ENCODE measurements around the gene BRD3. TPM values are rescaled to one million over a fixed set of nuclear protein-coding genes. Genes with fewer than 3 reads are reported as not detected.
"Not testable (repeated sequence)": the region's sequence is repeated elsewhere in the genome, so short reads cannot be mapped to it uniquely, and the experiment has no call there.

BRD3 gene
- total RNA-seq, 1 donor from 2014 or later: 4.5 TPM

DNA sequence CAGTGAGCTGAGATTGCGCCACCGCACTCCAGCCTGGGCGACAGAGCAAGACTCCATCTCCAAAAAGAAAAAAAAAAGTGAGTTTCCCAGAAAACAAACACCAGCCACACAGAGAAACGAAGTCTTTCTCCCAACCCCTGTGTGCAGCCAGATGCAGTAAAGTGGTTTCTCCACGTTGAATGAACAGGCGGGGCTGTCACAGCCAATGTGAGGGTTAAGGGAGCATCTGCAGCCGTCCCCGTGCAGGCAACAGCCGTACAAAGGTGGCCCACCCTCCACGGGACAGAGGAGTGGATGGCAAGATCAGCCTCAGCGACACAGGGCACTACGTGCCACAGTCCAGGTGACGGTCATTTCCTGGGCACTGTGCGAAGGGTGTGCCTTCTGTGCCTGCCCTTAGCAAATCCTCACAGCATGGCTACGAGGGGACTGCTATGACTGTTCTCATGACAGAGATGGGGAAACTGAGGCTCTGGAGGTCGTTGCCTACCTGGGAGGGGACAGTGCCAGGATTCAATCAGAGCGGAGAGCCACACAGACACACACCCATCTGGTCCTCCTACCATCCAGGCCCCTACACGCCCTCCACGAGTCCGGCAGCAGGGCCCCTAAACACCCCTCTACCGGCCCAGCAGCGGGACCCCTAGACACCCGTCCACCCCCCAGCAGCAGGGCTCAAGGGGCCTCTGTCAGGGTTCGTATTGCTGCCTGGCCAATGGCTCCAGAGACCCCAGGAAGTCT, 78.0 kb downstream of the BRD3 start:
- FAIRE-seq (no peak), DNase-seq (ENCODE audit: low read depth) (no peak)
- Histone ChIP-seq H3K27me3 (ENCODE audit: control insufficient read depth, insufficient read depth, low read length) (no peaks in the 10 kb centered on the region), H3K4me3 (ENCODE audit: low read depth, low read length) (no peak overlapping the region), H3K36me3 (ENCODE audit: control insufficient read depth, insufficient read depth, low read length) (peaks cover 3% of the 10 kb centered on the region)
- TF ChIP-seq, protein P1, sequence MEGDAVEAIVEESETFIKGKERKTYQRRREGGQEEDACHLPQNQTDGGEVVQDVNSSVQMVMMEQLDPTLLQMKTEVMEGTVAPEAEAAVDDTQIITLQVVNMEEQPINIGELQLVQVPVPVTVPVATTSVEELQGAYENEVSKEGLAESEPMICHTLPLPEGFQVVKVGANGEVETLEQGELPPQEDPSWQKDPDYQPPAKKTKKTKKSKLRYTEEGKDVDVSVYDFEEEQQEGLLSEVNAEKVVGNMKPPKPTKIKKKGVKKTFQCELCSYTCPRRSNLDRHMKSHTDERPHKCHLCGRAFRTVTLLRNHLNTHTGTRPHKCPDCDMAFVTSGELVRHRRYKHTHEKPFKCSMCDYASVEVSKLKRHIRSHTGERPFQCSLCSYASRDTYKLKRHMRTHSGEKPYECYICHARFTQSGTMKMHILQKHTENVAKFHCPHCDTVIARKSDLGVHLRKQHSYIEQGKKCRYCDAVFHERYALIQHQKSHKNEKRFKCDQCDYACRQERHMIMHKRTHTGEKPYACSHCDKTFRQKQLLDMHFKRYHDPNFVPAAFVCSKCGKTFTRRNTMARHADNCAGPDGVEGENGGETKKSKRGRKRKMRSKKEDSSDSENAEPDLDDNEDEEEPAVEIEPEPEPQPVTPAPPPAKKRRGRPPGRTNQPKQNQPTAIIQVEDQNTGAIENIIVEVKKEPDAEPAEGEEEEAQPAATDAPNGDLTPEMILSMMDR (IDR thresholded peaks at IDR 0.05; ENCODE audit: insufficient read depth, low read length, severe bottlenecking): no peak

DNA sequence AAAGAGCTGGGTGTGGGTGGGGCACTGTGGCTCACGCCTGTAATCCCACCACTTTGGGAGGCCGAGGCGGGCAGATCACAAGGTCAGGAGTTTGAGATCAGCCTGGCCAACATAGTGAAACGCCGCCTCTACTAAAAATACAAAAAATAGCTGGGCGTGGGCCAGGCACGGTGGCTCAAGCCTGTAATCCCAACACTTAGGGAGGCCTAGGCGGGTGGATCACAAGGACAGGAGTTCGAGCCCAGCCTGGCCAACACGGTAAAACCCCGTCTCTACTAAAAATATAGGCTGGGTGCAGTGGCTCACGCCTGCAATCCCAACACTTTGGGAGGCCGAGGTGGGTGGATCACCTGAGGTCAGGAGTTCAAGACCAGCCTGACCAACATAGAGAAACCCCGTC, 79.1 kb downstream of the BRD3 start:
- DNase-seq (ENCODE audit: low read depth); H3K27me3 ChIP-seq (ENCODE audit: control insufficient read depth, insufficient read depth, low read length); FAIRE-seq; H3K4me3 ChIP-seq (ENCODE audit: low read depth, low read length); H3K36me3 ChIP-seq (ENCODE audit: control insufficient read depth, insufficient read depth, low read length): not testable (repeated sequence)

DNA sequence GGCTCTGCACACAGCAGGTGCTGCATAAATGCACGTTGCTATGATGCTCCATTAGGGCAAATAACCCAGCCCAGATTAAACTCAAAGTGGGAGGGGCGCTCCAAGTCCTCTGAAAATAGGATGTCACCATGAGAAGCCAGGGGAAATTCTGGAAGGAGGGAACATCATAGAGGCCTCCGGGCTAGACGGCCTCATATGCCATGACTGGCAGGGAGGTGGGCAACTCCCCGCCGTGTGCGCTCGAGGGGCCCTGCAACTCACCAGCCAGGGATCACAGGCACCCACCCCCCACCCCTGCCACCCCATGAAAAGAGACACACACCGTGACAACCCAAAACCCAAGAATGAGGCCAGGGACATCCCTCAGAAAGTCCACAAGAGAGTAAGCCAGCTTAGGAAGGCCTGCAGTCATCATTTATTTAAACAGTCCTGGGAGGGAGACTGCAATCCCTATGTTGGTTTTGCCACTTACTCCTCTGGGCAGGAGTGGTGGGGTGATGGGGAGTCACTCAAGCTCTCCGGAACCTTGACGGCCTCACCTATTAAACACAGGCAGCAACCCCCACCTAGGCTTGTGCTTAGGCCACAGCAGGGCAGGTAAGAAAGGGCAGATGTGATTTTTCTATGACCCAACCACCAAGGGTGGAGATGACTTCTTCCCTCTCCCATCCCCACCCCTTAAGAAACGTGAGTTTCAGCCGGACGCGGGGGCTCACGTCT, 79.7 kb downstream of the BRD3 start:
- peaks cover 3% of the 10 kb centered on the region for H3K36me3 ChIP-seq (ENCODE audit: control insufficient read depth, insufficient read depth, low read length)
- H3K27me3 ChIP-seq (ENCODE audit: control insufficient read depth, insufficient read depth, low read length): no peaks in the 10 kb centered on the region
- no peak for FAIRE-seq
- no peak for DNase-seq (ENCODE audit: low read depth)
- no peak overlapping the region for H3K4me3 ChIP-seq (ENCODE audit: low read depth, low read length)
- TF ChIP-seq, protein P1 (IDR thresholded peaks at IDR 0.05; ENCODE audit: insufficient read depth, low read length, severe bottlenecking): no peak

DNA sequence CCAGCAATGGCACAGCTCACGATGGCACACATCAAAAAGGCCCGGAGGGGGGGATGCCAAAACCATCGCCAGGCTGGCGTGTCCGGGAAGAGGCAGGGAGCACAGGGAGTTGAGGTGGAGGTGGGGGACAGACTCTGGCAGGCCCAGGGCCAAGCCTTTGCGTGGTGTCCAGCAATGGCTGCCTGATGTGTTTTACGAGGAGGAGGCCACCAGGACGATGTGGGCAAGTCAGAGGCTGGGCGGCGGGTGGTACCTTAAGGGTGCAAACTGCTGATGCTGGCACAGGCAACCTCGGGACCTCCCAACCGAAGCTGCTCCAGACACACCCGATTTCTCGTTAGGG, 80.4 kb downstream of the BRD3 start:
- FAIRE-seq: no peak
- TF ChIP-seq, protein P1 (IDR thresholded peaks at IDR 0.05; ENCODE audit: insufficient read depth, low read length, severe bottlenecking): no peak
- Histone ChIP-seq H3K27me3 (ENCODE audit: control insufficient read depth, insufficient read depth, low read length) (no peaks in the 10 kb centered on the region), H3K36me3 (ENCODE audit: control insufficient read depth, insufficient read depth, low read length) (peaks cover 5% of the 10 kb centered on the region), H3K4me3 (ENCODE audit: low read depth, low read length) (no peak overlapping the region)
- no peak for DNase-seq (ENCODE audit: low read depth)

DNA sequence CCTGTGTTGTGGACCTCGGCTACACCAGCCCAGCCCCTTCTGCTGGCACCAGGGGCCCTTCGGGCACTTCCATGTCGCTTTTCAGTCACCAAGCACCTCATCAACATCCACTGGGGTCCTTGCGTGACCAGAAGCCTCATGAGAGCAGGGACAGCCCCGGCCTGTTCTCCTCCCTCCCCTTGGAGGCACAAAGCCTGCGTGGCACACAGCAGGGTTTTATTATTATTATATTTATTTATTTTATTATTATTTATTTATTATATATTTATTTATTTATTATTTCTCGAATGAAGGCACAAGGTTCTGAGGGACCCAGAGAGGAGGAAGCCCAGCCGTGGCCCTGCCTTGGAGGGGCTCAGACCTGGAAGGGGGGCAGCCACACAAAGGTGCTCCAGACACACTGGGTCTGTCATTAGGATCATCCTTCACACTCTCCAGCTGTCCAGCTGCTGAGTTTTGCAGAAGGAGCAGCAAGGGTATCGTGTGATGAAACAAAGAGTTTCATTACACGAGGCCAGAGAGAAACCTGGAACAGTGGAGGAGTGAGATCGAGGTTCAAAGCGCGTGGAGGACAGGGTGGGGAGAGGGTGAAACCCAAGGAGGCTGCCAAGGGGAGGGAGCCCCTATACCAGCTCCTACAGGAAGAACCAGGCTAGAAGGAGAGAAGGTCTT, 80.9 kb downstream of the BRD3 start:
- peaks cover 5% of the 10 kb centered on the region for H3K36me3 ChIP-seq (ENCODE audit: control insufficient read depth, insufficient read depth, low read length)
- TF ChIP-seq, protein P1 (IDR thresholded peaks at IDR 0.05; ENCODE audit: insufficient read depth, low read length, severe bottlenecking): no peak
- no peak overlapping the region for H3K4me3 ChIP-seq (ENCODE audit: low read depth, low read length)
- FAIRE-seq (no peak), DNase-seq (ENCODE audit: low read depth) (no peak)
- no peaks in the 10 kb centered on the region for H3K27me3 ChIP-seq (ENCODE audit: control insufficient read depth, insufficient read depth, low read length)

DNA sequence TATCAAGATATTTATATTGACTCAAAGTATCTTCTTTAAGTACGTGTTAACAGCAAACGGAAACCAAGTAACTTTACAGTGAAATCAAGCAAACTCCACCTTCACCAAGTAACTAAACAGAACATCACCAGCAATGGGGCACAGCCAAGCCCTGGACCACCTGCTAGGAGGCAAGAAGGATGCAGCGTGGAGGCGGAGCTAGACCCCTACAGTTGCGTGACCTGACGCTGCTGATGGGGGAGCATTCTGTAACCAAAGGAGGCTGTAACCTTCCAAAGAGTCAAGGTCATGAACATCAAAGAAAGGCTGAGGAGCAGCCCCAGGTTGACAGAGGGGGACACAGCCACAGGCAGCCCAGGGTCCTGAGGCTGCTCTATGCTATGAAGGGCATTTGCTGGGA, 81.8 kb downstream of the BRD3 start:
- TF ChIP-seq, protein P1 (IDR thresholded peaks at IDR 0.05; ENCODE audit: insufficient read depth, low read length, severe bottlenecking): no peak
- DNase-seq (ENCODE audit: low read depth) (no peak), FAIRE-seq (no peak)
- Histone ChIP-seq H3K4me3 (ENCODE audit: low read depth, low read length) (no peak overlapping the region), H3K36me3 (ENCODE audit: control insufficient read depth, insufficient read depth, low read length) (peaks cover 5% of the 10 kb centered on the region), H3K27me3 (ENCODE audit: control insufficient read depth, insufficient read depth, low read length) (no peaks in the 10 kb centered on the region)

Data from bronchial epithelial cell (primary cell).